ENCODE measurements around the gene MYH7.

Gene MYH7

GRCh38 chr14:23365732-23366425 is 69.6 kb downstream of the MYH7 start:
- DNase-seq = no peak

- DNase-seq = no peak
These were observed 70.3 kb downstream of the MYH7 start, which contains the start of gene EFS for GRCh38 chr14:23365036-23365731. EFS (minus strand) TSS chr14:23365172; CDS start chr14:23365025, 147 bp downstream.

- DNase-seq = no peak
These were observed 71.1 kb downstream of the MYH7 start for GRCh38 chr14:23364164-23365035.
